WTC11 (cell line): ENCODE data around the gene MAPK8IP1.

Experiments used
- FOXK1 ChIP-seq: sonication (generic); formaldehyde crosslinking; IDR thresholded peaks from 2 replicates; pipeline ENCODE4 v1.8.0; 2022; ENCODE audit warnings: mild to moderate bottlenecking, moderate library complexity, missing genetic modification reagents
- TF ChIP-seq, protein P1 (sequence below): sonication (generic); formaldehyde crosslinking; IDR thresholded peaks from 2 replicates; pipeline ENCODE4 v1.8.0; 2023; ENCODE audit warnings: missing genetic modification reagents, mild to moderate bottlenecking, borderline replicate concordance

DNA sequence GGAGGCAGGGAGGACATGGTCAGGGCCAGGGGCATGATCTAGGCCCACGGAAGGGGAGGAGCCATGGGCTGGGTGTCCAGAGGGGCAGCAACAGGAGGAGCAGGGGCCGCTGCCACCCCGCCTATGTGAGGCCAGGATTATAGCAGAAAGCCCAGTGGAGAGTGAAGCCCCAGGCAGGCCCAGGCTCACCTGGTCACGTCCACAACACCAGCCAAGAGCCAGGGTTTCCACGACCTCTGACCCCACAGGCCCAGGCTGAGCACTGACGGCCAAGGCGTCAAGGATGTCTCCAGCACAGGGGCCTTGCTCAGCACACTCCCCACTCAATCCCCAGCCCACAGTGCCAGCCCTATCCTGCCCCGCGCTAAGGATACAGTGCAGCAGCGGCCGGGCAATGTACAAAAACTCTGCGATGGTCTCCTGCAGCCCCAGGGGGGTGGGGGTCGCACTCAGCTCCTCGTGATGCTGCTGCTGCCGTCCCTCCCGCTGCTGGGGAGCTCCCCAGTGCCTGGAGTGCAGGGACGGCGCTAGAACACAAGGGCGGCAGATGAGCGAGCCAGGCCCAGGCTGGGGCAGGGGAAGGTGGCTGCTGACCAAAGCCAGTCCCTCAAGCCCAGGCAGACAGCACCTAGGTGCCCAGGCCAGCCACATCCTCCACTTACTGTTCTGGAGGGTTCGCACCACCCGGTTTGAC is 28.6 kb downstream of the MAPK8IP1 start:
- no peak for TF ChIP-seq FOXK1 (CRISPR knock-in tag)
- TF ChIP-seq, protein P1, sequence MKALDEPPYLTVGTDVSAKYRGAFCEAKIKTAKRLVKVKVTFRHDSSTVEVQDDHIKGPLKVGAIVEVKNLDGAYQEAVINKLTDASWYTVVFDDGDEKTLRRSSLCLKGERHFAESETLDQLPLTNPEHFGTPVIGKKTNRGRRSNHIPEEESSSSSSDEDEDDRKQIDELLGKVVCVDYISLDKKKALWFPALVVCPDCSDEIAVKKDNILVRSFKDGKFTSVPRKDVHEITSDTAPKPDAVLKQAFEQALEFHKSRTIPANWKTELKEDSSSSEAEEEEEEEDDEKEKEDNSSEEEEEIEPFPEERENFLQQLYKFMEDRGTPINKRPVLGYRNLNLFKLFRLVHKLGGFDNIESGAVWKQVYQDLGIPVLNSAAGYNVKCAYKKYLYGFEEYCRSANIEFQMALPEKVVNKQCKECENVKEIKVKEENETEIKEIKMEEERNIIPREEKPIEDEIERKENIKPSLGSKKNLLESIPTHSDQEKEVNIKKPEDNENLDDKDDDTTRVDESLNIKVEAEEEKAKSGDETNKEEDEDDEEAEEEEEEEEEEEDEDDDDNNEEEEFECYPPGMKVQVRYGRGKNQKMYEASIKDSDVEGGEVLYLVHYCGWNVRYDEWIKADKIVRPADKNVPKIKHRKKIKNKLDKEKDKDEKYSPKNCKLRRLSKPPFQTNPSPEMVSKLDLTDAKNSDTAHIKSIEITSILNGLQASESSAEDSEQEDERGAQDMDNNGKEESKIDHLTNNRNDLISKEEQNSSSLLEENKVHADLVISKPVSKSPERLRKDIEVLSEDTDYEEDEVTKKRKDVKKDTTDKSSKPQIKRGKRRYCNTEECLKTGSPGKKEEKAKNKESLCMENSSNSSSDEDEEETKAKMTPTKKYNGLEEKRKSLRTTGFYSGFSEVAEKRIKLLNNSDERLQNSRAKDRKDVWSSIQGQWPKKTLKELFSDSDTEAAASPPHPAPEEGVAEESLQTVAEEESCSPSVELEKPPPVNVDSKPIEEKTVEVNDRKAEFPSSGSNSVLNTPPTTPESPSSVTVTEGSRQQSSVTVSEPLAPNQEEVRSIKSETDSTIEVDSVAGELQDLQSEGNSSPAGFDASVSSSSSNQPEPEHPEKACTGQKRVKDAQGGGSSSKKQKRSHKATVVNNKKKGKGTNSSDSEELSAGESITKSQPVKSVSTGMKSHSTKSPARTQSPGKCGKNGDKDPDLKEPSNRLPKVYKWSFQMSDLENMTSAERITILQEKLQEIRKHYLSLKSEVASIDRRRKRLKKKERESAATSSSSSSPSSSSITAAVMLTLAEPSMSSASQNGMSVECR (CRISPR knock-in tag), result no peak
